ENCODE results near the gene ZNF184.

ZNF184 gene

GRCh38 chr6:27415898-27416297, 57.0 kb downstream of the ZNF184 start:
- DNase-seq = no peak

- no peak for DNase-seq
Measured at GRCh38 chr6:27414996-27415395, 57.9 kb downstream of the ZNF184 start.

GRCh38 chr6:27414300-27414699, 58.6 kb downstream of the ZNF184 start:
- DNase-seq = no peak

- DNase-seq = no peak
Measured at GRCh38 chr6:27407153-27407814, 65.6 kb downstream of the ZNF184 start.

GRCh38 chr6:27406085-27406484, 66.8 kb downstream of the ZNF184 start:
- DNase-seq = no peak

- DNase-seq = no peak
Measured at GRCh38 chr6:27400877-27401642, 71.8 kb downstream of the ZNF184 start.
